Suprapubic skin (tissue), 4 donors: Measurements from ENCODE around the gene MCEE. TPM values are rescaled to one million over a fixed set of nuclear protein-coding genes. Genes with fewer than 3 reads are reported as not detected.

ENCODE experiments used
- total RNA-seq, 4 donors: library from RNA; depleted of rRNA; stranded (reverse); fragments of >200 nt; gene quantifications; one replicate each; pipeline ENCODE4 v1.1.0, GENCODE V29; 2016

Gene MCEE
- total RNA-seq, 4 donors from 2014 or later: 20.9 to 45.8 (median 25.5) TPM

Other genes with a start within 250 kb of the MCEE start
- 1 to 10 TPM; 1.2 to 5.8 (median 3.1) TPM for gene VAX2, start 229.7 kb downstream of the MCEE start, total RNA-seq
- 10 to 100 TPM; 22.7 to 66.9 (median 39.5) TPM for gene ATP6V1B1, start 194.3 kb downstream of the MCEE start, total RNA-seq
- 1 to 10 TPM in 2 of 4 donors, not detected in 2; 2.9 to 5.5 TPM for gene ANKRD53, start 151.6 kb downstream of the MCEE start, total RNA-seq
- 10 to 100 TPM; 19.7 to 31.0 (median 26.8) TPM for gene TEX261, start 135.4 kb downstream of the MCEE start, total RNA-seq
- gene NAGK, start 61.6 kb downstream of the MCEE start, total RNA-seq: 100 to 1,000 TPM; 122 to 233 (median 153) TPM
- 10 to 100 TPM; 16.7 to 34.0 (median 24.7) TPM for gene MPHOSPH10, start 405 bp upstream of the MCEE start, total RNA-seq
- 10 to 100 TPM; 21.0 to 30.3 (median 26.7) TPM for gene PAIP2B, start 96.9 kb upstream of the MCEE start, total RNA-seq
- gene ZNF638, start 201.6 kb upstream of the MCEE start, total RNA-seq: 100 to 1,000 TPM in 3 of 4 donors, 10 to 100 TPM in 1; 91.6 to 258 (median 115) TPM